C4-2B (cell line): ENCODE results near the gene ZNF599.

Source experiments
- H3K27ac ChIP-seq: fragments of 450-650 bp; 2 replicates; pipeline ENCODE4 v1.5.1; 2017
- ZFX ChIP-seq: fragments of 450-650 bp; IDR thresholded peaks from 2 replicates; pipeline ENCODE4 v1.6.1; 2017
- TF ChIP-seq, protein P1 (sequence below): fragments of 450-650 bp; conservative IDR thresholded peaks from 2 replicates; pipeline ENCODE4 v1.5.1; 2017; ENCODE audit warnings: mild to moderate bottlenecking

Gene ZNF599

DNA sequence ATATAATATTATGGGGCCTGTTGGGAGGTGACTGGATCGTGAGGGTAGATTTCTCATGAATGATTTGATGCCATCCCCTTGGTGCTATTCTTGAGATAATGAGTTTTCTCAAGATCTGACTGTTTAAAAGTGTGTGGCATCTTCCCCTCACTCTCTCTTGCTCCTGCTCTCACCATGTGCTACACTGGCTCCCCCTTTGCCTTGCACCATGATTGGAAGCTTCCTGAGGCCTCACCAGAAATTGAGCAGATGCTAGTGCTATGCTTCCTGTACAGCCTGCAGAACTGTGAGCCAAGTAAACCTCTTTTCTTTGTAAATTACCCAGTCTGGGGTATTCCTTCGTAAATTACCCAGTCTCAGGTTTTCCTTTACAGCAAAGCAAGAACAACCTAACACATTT is 1.8 kb upstream of the ZNF599 start:
- TF ChIP-seq, protein P1, sequence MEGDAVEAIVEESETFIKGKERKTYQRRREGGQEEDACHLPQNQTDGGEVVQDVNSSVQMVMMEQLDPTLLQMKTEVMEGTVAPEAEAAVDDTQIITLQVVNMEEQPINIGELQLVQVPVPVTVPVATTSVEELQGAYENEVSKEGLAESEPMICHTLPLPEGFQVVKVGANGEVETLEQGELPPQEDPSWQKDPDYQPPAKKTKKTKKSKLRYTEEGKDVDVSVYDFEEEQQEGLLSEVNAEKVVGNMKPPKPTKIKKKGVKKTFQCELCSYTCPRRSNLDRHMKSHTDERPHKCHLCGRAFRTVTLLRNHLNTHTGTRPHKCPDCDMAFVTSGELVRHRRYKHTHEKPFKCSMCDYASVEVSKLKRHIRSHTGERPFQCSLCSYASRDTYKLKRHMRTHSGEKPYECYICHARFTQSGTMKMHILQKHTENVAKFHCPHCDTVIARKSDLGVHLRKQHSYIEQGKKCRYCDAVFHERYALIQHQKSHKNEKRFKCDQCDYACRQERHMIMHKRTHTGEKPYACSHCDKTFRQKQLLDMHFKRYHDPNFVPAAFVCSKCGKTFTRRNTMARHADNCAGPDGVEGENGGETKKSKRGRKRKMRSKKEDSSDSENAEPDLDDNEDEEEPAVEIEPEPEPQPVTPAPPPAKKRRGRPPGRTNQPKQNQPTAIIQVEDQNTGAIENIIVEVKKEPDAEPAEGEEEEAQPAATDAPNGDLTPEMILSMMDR: no peak
- TF ChIP-seq ZFX: no peak
- H3K27ac ChIP-seq: no peak overlapping the region

DNA sequence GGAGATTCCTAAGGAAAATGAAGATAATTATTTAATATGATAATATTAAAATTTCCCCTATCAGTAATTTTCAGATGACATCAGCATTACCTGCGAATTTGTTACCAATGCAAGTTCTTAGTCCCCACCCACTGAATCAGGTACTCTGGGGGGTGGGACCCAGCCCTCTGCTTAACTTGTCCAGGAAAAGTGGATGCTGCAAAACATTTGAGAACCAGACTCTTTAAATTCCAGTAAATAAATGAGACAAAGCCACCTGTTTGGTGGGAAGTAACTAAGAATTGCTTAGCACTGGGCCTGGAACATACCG is 495 bp upstream of the ZNF599 start:
- TF ChIP-seq, protein P1: no peak
- TF ChIP-seq ZFX: no peak
- no peak overlapping the region for H3K27ac ChIP-seq

DNA sequence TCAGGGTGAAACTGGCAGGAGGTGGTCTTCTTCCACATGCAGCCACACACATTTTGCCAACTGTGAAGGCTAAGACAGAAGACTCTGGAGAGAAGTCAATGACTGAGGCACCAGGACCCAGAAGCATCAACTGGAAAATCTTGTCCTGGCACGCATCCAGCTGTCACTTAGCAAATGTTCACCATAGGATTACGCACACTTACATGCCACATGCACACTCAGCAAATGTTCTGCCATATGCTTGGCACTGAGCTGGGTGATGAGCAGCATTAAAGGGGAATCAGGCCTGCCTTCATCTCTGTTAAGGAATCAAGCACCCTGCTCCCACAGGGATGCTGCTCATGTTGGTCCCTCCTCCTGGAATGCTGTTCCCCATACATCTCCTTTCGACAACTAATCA is 5.1 kb downstream of the ZNF599 start:
- no peak overlapping the region for H3K27ac ChIP-seq
- TF ChIP-seq ZFX: no peak
- TF ChIP-seq, protein P1: no peak

DNA sequence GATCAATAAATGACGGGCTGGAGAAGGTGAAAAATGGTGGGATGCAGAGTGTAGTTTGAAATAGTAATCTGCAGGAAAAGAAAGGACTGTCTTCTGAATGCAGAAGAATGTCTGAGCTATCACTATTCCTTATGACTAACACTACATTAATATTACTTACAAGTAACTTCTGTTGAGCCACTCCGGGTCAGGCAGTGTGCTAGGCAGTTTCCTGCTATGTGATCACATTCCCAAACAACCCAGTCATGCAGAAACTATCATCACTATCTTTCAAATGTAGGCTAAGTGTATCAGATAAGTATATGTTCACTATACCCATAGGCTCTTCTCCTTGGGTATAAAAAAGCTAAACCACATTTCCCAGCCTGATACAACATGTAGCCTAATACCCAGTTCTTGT is 6.6 kb downstream of the ZNF599 start:
- H3K27ac ChIP-seq: no peak overlapping the region
- TF ChIP-seq ZFX: no peak
- TF ChIP-seq, protein P1: no peak

DNA sequence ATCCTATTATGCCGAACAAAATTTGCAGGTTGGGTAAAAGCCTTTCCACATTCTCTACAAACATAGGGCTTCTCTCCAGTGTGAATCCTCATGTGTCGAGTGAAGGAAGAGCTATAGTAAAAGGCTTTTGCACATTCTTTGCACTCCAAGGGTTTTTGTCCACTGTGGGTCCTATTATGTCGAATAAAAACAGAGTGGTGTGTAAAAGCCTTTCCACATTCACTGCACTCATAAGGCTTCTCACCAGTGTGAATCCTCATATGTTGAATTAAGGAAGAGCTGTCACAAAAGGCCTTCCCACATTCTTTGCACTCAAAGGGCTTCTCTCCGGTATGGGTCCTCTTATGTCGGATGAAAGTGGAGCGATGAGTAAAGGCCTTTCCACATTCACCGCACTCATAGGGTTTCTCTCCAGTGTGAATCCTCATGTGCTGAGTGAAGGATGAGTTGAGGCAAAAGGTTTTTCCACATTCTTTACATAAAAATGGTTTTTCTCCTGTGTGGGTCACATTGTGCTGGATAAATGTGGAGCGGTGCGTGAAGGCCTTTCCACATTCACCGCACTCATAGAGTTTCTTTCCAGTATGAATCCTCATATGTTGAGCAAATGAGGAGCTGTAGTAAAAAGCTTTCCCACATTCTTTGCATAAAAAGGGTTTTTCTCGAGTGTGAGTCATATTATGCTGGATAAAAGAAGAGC is 13.6 kb downstream of the ZNF599 start:
- TF ChIP-seq ZFX: no peak
- TF ChIP-seq, protein P1: no peak
- H3K27ac ChIP-seq: no peak overlapping the region

DNA sequence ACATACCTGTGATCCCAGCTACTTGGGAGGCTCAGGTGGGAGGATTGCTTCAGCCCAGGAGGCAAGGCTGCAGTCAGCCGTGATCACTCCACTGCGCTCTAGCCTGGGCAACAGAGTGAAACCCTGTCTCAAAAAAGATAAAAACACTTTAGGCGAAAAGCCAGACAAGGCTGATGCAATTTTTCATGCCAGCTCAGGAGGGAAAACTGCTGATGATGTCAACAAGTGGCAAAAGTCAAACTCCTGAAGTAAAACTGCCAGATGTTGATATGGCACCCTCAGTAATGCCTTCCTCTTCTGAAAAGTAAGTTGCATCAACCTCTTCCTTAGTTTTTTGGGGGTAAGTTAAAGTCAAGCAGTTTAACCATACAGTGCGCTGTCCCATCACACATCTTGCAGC is 15.6 kb downstream of the ZNF599 start:
- TF ChIP-seq ZFX: no peak
- TF ChIP-seq, protein P1: no peak
- H3K27ac ChIP-seq: no peak overlapping the region

DNA sequence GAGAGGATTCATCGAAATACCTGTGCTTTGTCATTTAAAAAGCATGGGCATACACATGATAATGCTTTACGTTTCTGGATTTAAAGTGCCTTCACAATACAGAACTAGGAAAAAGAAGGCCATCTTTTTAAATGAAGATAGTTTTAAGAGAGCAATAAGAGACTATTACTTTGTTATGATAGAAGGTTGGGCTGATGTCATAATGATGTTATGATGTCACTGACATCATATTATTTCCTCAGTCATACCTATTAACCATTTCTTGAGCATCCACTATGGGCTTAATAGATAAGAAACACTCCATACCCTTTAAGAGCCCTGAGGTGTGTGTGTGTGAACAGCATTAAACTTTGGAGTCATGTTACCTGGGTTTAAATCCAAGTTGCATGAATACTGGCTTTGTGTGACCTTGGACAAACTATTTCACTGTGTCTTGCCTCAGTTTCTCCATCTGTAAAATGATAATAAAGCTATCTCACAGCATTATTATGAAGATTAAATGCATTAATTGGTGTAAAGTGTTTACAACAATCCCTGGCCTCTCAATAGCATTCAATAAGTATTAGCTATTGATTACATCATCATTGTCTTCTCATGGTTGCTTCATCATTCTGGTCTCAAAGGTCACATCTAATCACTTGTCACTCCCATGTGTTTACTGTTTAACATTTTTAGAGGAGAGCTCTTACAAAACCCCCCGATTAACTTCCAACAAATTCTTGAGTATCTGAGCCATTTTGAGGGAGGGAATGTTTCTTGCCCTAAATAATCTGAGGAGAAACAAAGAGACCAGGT is 27.9 kb downstream of the ZNF599 start:
- TF ChIP-seq, protein P1: no peak
- no peak for TF ChIP-seq ZFX
- H3K27ac ChIP-seq: no peak overlapping the region
